HCT116 (cell line): ENCODE data around the gene RPS14. TPM values are rescaled to one million over a fixed set of nuclear protein-coding genes. Genes with fewer than 3 reads are reported as not detected.

Experiments
- ATAC-seq: fragments of 200-7000 bp; cut with Tn5 transposase; 2 replicates; pipeline ENCODE4 v1.9.1; 2020; ENCODE audit warnings: mild to moderate bottlenecking, moderate library complexity
- BruUV-seq: library from RNA; stranded (reverse); fragments of 400-500 nt; replicated peaks from 2 replicates; lab custom pipeline; 2021; lab: Mats Ljungman, UMichigan
- CTCF ChIA-PET: fragments of 300-600 bp; sonication (Branson Sonifier 250); formaldehyde crosslinking; loops from one replicate; lab custom pipeline; 2021; ENCODE audit warnings: antibody characterized with exemption; lab: Charles Lee
- POLR2A ChIA-PET: fragments of 300-600, 350-600 bp; sonication (Branson Sonifier 250); formaldehyde crosslinking; loops from one replicate; lab custom pipeline; 2021; ENCODE audit warnings: antibody characterized with exemption; lab: Charles Lee
- RAD21 ChIA-PET, 2 experiments: fragments of 300-600 bp; sonication (Branson Sonifier 250); formaldehyde crosslinking; loops; one replicate each; lab custom pipeline; 2023; ENCODE audit warnings: low total read pairs in 2 of 2; ENCODE audit not compliant: uncharacterized antibody in 2 of 2, unreplicated experiment in 2 of 2, low non-redundant PET in 1 of 2; lab: Charles Lee
- DNase-seq: peaks from one replicate; pipeline ENCODE4 v3.0.0-alpha.2; 2010; ENCODE audit warnings: low read depth, low spot score
- H2AFZ ChIP-seq: fragments of 200-600 bp; shearing (Covaris generic), sonication (generic); 2 replicates; pipeline ENCODE4 v1.6.1; 2017; ENCODE audit warnings: low read depth, mixed run types, mixed read lengths, antibody characterized with exemption, low read length; ENCODE audit not compliant: poor library complexity, severe bottlenecking
- H3K27ac ChIP-seq: 2 replicates; pipeline ENCODE4 v1.5.1; 2012; ENCODE audit warnings: low read depth, low read length
- H3K27me3 ChIP-seq: fragments of 200-600 bp; sonication (generic); 2 replicates; pipeline ENCODE4 v1.6.1; 2016; ENCODE audit warnings: mixed run types, low read length, mixed read lengths; ENCODE audit not compliant: insufficient read depth
- H3K36me3 ChIP-seq, 2 experiments: fragments of 200-500 bp in 1 of 2; fragments of 200-600 bp in 1 of 2; sonication (Bioruptor generic) in 1 of 2; sonication (generic) in 1 of 2; 2 replicates each; pipeline versions ENCODE4 v1.5.1 to v1.6.1; 2014 to 2016; ENCODE audit warnings: low read length in 2 of 2, inconsistent platforms in 1 of 2, mixed read lengths in 1 of 2, mixed run types in 1 of 2; ENCODE audit not compliant: insufficient read depth in 2 of 2, control insufficient read depth in 1 of 2
- H3K4me1 ChIP-seq, 2 experiments: fragments of 200-600 bp in 1 of 2; sonication (generic) in 1 of 2; 2 replicates each; pipeline versions ENCODE4 v1.5.1 to v1.6.1; 2012 to 2017; ENCODE audit warnings: low read length in 2 of 2, inconsistent platforms in 1 of 2, mild to moderate bottlenecking in 1 of 2, mixed read lengths in 1 of 2, mixed run types in 1 of 2, moderate library complexity in 1 of 2; ENCODE audit not compliant: insufficient read depth in 2 of 2, control insufficient read depth in 1 of 2
- H3K4me2 ChIP-seq: fragments of 200-600 bp; sonication (generic); 2 replicates; pipeline ENCODE4 v1.6.1; 2017; ENCODE audit warnings: mixed run types, low read length, mixed read lengths
- H3K4me3 ChIP-seq, 2 experiments: fragments of 200-600 bp in 1 of 2; sonication (generic) in 1 of 2; replicated peaks in 1 of 2; 2 replicates each; pipeline ENCODE4 v1.5.1; 2011 to 2016; ENCODE audit warnings: low read length in 2 of 2, control low read depth in 1 of 2, low read depth in 1 of 2, mild to moderate bottlenecking in 1 of 2, mixed read lengths in 1 of 2, mixed run types in 1 of 2
- H3K79me2 ChIP-seq: fragments of 200-600 bp; sonication (generic); 2 replicates; pipeline ENCODE4 v1.6.1; 2017; ENCODE audit warnings: mild to moderate bottlenecking, mixed run types, low read length, moderate library complexity, mixed read lengths; ENCODE audit not compliant: insufficient read depth
- H3K9ac ChIP-seq: fragments of 200-600 bp; sonication (generic); 2 replicates; pipeline ENCODE4 v1.6.1; 2016; ENCODE audit warnings: low read length, mixed read lengths
- H3K9me2 ChIP-seq: fragments of 200-600 bp; sonication (generic), shearing (Covaris generic); 2 replicates; pipeline ENCODE4 v1.6.1; 2017; ENCODE audit warnings: mixed run types, mild to moderate bottlenecking, moderate library complexity; ENCODE audit not compliant: insufficient read depth
- H3K9me3 ChIP-seq, 2 experiments: fragments of 200-500 bp in 1 of 2; fragments of 200-600 bp in 1 of 2; sonication (Bioruptor generic) in 1 of 2; sonication (generic) in 1 of 2; 2 replicates each; pipeline ENCODE4 v1.6.1; 2014 to 2017; ENCODE audit warnings: low read length in 2 of 2, mixed read lengths in 2 of 2, inconsistent platforms in 1 of 2, low read depth in 1 of 2, mild to moderate bottlenecking in 1 of 2, mixed run types in 1 of 2, moderate library complexity in 1 of 2; ENCODE audit not compliant: control insufficient read depth in 1 of 2, insufficient read depth in 1 of 2
- H4K20me1 ChIP-seq: fragments of 200-600 bp; sonication (generic), shearing (Covaris generic); 2 replicates; pipeline ENCODE4 v1.6.1; 2017; ENCODE audit warnings: mixed run types, mild to moderate bottlenecking, moderate library complexity; ENCODE audit not compliant: insufficient read depth
- CEBPB ChIP-seq: IDR thresholded peaks from 2 replicates; pipeline ENCODE4 v1.6.1; 2012; ENCODE audit warnings: low read depth
- EGR1 ChIP-seq: IDR thresholded peaks from 2 replicates; pipeline ENCODE4 v1.6.1; 2012; ENCODE audit warnings: low read depth
- POLR2A ChIP-seq: IDR thresholded peaks from 2 replicates; pipeline ENCODE4 v1.7.0; 2011; ENCODE audit warnings: borderline replicate concordance; ENCODE audit not compliant: insufficient read depth, insufficient read length; ENCODE audit errors: extremely low read depth
- RAD21 ChIP-seq: IDR thresholded peaks from 2 replicates; pipeline ENCODE4 v1.6.1; 2012; ENCODE audit warnings: low read depth, mild to moderate bottlenecking
- SIN3A ChIP-seq: IDR thresholded peaks from 2 replicates; pipeline ENCODE4 v1.6.1; 2012; ENCODE audit warnings: low read depth
- TCF7L2 ChIP-seq: IDR thresholded peaks from 2 replicates; pipeline ENCODE4 v1.7.0; 2011; ENCODE audit warnings: borderline replicate concordance, inconsistent platforms; ENCODE audit not compliant: insufficient read depth, insufficient read length; ENCODE audit errors: extremely low read depth
- ZFX ChIP-seq: fragments of 450-650 bp; IDR thresholded peaks from 2 replicates; pipeline ENCODE4 v1.6.1; 2017
- ZNF274 ChIP-seq: fragments of 200-500 bp; sonication (Bioruptor generic); IDR thresholded peaks from 2 replicates; pipeline ENCODE4 v1.6.1; 2014; ENCODE audit warnings: mild to moderate bottlenecking, low read depth, low read length, inconsistent platforms
- intact Hi-C: fragments of 100-400 bp; cut with micrococcal nuclease; formaldehyde crosslinking; loops from 2 replicates; pipeline ENCODE4 v1.10.0; 2022
- total RNA-seq: library from RNA; stranded (reverse); gene quantifications from one replicate; pipeline ENCODE4 v1.2.1, GENCODE V29; 2021; ENCODE audit not compliant: unreplicated experiment
- TF ChIP-seq, protein P1 (sequence below): IDR thresholded peaks from 2 replicates; pipeline ENCODE4 v1.6.1; 2011; ENCODE audit warnings: mild to moderate bottlenecking, low read length, moderate library complexity; ENCODE audit not compliant: insufficient replicate concordance; ENCODE audit errors: extremely low read depth
- TF ChIP-seq, protein P2 (sequence below), 3 experiments: fragments of 200-600 bp in 1 of 3; sonication (generic) in 1 of 3; IDR thresholded peaks in 2 of 3; conservative IDR thresholded peaks in 1 of 3; 2 replicates each; pipeline ENCODE4 v1.5.1; 2012 to 2017; ENCODE audit warnings: low read depth in 2 of 3, low read length in 2 of 3, antibody characterized with exemption in 1 of 3, borderline replicate concordance in 1 of 3, control low read depth in 1 of 3, mild to moderate bottlenecking in 1 of 3, mixed read lengths in 1 of 3, mixed run types in 1 of 3, moderate library complexity in 1 of 3; ENCODE audit not compliant: insufficient read depth in 1 of 3

The RPS14 gene
- total RNA-seq, 1 experiment from 2014 or later, result 2,557 TPM

DNA sequence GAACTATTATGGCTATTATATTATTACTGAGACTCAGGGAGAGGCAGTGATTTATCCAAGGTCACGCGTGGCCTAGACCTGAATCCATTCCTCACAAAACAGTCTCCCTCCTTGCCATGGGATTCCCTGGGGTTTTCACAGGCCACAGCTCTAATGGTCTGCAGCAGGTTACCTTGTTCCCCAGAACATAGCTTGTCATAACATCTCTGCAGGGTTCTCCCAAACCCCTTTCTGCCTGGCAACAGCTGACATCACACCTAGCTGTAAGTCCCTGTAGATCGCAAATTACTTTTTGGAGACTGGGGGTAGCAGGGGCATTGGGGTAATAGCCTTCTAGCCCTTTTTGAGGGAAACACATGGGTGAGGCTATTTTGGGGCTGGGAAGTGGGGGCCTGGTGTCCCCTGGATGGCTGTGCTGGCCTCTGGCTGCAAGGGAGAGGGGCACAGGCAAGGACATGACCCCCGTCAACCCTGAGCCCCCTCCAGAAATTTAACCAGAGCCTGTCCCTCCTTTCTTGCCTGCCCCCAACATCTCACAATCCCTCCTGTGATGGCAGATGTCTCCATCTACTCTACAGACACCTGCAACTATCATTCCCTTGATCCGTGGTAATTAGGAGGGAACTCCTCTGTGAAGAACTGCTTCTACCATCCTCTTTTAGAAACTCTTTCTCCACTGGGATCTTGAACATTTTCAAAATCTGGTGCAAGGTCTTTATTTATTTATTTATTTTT is 38.1 kb downstream of the RPS14 start:
- H3K27me3 ChIP-seq, result no peaks in the 10 kb centered on the region
- H3K4me2 ChIP-seq, result no peak overlapping the region
- H3K9me3 ChIP-seq, result no peaks in the 10 kb centered on the region
- ATAC-seq (no peak), DNase-seq (no peak)
- H3K4me1 ChIP-seq, result peaks cover 10 to 31% of the 10 kb centered on the region in 2 experiments; a peak in 3 of 4 replicates
- ChIA-PET CTCF (interaction anchor here (1.0 to 1.6 kb wide), 2 partner anchors 12 to 25 kb away, joined by 3 to 6 read pairs; no protein-coding TSS in a partner anchor), POLR2A (no interaction called here), RAD21 (no interaction called here)
- H4K20me1 ChIP-seq, result no peaks in the 10 kb centered on the region
- H3K27ac ChIP-seq, result no peak overlapping the region
- BruUV-seq, result no TSS peak
- TF ChIP-seq CEBPB (no peak), SIN3A (no peak), ZNF274 (no peak), POLR2A (no peak), TCF7L2 (no peak), ZFX (no peak), RAD21 (no peak), EGR1 (no peak)
- TF ChIP-seq, protein P1, sequence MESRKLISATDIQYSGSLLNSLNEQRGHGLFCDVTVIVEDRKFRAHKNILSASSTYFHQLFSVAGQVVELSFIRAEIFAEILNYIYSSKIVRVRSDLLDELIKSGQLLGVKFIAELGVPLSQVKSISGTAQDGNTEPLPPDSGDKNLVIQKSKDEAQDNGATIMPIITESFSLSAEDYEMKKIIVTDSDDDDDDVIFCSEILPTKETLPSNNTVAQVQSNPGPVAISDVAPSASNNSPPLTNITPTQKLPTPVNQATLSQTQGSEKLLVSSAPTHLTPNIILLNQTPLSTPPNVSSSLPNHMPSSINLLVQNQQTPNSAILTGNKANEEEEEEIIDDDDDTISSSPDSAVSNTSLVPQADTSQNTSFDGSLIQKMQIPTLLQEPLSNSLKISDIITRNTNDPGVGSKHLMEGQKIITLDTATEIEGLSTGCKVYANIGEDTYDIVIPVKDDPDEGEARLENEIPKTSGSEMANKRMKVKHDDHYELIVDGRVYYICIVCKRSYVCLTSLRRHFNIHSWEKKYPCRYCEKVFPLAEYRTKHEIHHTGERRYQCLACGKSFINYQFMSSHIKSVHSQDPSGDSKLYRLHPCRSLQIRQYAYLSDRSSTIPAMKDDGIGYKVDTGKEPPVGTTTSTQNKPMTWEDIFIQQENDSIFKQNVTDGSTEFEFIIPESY, result no peak
- TF ChIP-seq, protein P2, sequence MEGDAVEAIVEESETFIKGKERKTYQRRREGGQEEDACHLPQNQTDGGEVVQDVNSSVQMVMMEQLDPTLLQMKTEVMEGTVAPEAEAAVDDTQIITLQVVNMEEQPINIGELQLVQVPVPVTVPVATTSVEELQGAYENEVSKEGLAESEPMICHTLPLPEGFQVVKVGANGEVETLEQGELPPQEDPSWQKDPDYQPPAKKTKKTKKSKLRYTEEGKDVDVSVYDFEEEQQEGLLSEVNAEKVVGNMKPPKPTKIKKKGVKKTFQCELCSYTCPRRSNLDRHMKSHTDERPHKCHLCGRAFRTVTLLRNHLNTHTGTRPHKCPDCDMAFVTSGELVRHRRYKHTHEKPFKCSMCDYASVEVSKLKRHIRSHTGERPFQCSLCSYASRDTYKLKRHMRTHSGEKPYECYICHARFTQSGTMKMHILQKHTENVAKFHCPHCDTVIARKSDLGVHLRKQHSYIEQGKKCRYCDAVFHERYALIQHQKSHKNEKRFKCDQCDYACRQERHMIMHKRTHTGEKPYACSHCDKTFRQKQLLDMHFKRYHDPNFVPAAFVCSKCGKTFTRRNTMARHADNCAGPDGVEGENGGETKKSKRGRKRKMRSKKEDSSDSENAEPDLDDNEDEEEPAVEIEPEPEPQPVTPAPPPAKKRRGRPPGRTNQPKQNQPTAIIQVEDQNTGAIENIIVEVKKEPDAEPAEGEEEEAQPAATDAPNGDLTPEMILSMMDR (IDR thresholded peaks at IDR 0.05 in 2 of 3, conservative IDR thresholded peaks at IDR 0.05 in 1 of 3; ENCODE audit: borderline replicate concordance in 1 of 3, insufficient read depth in 1 of 3, low read depth in 2 of 3, low read length in 2 of 3), result no peak
- no peaks in the 10 kb centered on the region for H3K79me2 ChIP-seq
- no peaks in the 10 kb centered on the region for H3K9me2 ChIP-seq
- H2AFZ ChIP-seq, result no peak overlapping the region
- H3K9ac ChIP-seq, result no peak overlapping the region
- H3K4me3 ChIP-seq, result no peak overlapping the region
- H3K36me3 ChIP-seq, result no peaks in the 10 kb centered on the region
- intact Hi-C loops, result no loop called here
